ENCODE data around the gene AIMP2.
A peak's percentile ranks its signal among the peaks of the same experiment; 100 is the strongest.

The AIMP2 gene

DNA sequence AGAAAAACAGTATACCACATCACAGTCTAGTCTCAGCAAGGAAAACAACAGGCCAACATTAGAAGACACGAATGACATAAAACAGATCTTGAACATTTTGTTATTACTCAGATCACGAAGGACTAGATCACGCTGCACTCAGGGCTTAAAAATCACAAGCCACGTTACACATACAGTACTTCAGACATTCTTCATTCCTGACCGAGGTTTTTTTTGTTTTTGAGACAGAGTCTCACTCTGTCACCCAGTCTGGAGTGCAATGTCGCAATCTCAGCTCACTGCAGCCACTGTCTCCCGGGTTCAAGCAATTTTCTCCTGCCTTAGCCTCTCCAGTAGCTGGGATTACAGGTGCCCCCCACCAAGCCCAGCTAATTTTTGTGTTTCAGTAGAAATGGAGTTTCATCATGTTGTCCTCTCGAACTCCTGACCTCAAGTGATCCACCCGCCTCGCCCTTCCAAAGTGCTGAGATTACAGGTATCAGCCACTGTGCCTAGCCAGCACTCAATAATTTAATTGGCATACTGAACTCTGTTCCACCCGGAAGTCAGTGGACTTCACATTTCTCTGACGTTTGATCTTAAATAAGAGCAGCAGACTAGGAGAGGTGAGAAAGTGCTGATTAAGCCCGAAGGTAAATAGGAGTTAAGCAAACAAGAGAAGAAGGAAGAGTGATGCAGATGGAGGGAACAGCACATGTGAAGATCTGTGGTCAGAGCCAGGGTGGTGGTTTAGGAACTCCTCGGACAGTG is 3.5 kb downstream of the AIMP2 start:
- Histone ChIP-seq H3K4me1 (peaks cover 25% of the 10 kb centered on the region), H3K27ac (peak overlapping the region; percentile 46), H3K4me3 (ENCODE audit: low read depth, low read length) (no peak overlapping the region), H3K9ac (no peak overlapping the region), H3K79me2 (peaks cover 5% of the 10 kb centered on the region), H3K36me3 (ENCODE audit: control insufficient read depth, insufficient read depth, low read length) (no peaks in the 10 kb centered on the region), H3K4me2 (ENCODE audit: low read length) (no peak overlapping the region), H3K27me3 (ENCODE audit: control insufficient read depth, insufficient read depth, low read length) (no peaks in the 10 kb centered on the region), H2AFZ (no peak overlapping the region), H3K9me3 (ENCODE audit: control insufficient read depth, low read length) (no peaks in the 10 kb centered on the region)
- TF ChIP-seq, protein P1, sequence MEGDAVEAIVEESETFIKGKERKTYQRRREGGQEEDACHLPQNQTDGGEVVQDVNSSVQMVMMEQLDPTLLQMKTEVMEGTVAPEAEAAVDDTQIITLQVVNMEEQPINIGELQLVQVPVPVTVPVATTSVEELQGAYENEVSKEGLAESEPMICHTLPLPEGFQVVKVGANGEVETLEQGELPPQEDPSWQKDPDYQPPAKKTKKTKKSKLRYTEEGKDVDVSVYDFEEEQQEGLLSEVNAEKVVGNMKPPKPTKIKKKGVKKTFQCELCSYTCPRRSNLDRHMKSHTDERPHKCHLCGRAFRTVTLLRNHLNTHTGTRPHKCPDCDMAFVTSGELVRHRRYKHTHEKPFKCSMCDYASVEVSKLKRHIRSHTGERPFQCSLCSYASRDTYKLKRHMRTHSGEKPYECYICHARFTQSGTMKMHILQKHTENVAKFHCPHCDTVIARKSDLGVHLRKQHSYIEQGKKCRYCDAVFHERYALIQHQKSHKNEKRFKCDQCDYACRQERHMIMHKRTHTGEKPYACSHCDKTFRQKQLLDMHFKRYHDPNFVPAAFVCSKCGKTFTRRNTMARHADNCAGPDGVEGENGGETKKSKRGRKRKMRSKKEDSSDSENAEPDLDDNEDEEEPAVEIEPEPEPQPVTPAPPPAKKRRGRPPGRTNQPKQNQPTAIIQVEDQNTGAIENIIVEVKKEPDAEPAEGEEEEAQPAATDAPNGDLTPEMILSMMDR (IDR thresholded peaks at IDR 0.05) = no peak

DNA sequence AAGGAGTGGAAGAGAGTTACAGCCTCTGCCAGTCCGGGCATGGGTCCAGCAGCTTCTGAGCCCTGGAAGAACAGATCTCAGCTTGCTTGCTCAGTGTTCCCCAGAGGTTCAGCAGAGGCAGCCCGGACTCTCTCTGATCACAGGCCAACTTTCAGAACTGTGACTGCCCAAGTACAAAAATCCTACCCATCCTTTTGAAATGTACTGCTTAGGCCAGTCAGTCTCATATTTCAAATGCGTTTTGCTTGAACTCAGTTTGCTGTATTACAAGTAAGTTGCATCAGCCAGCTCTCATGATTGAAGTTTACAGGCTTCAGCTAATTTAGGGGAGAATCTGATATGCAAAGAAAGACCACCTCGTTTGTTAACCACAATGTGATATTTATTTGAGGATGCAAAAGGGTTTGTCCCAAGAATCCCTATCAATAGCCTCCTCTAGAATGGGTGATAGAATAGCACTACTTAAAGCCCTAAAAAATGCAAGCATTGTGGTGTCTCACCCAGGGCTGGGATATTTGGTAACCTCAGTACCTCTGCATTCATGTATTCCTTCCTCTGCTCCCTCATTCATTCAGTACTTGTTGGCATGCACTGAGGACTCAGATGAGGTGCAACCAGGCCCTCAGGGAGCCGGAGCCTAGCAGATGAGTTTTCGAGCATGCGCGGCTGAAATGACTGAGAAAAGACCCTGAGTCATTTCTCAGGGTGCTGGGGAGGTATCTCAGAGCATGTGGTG is 7.0 kb downstream of the AIMP2 start:
- no peaks in the 10 kb centered on the region for H3K36me3 ChIP-seq (ENCODE audit: control insufficient read depth, insufficient read depth, low read length)

DNA sequence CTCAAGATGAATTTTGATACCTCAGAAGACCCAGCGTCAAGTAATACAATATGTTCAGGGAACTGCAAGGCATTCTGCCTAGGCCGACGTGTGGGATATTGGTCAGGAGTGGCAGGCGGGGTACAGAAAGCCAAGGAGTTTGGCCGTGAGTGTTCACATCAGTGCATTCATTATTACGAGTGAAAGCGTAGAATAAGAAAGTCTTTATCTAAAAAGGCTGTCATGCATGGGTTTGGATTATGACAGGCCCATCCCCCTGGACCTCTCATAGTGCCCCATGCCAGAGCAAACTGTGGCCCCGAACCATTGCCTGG is 7.5 kb downstream of the AIMP2 start:
- no peaks in the 10 kb centered on the region for H3K36me3 ChIP-seq (ENCODE audit: control insufficient read depth, insufficient read depth, low read length)
- H3K4me2 ChIP-seq (ENCODE audit: low read length) = peak overlapping the region; percentile 51
- H2AFZ ChIP-seq = no peak overlapping the region
- H3K27me3 ChIP-seq (ENCODE audit: control insufficient read depth, insufficient read depth, low read length) = no peaks in the 10 kb centered on the region
- peak overlapping the region; percentile 92 for H3K27ac ChIP-seq
- no peaks in the 10 kb centered on the region for H3K9me3 ChIP-seq (ENCODE audit: control insufficient read depth, low read length)
- no peak overlapping the region for H3K9ac ChIP-seq
- TF ChIP-seq, protein P1 (IDR thresholded peaks at IDR 0.05) = no peak
- peak overlapping the region; percentile 27 for H3K4me3 ChIP-seq (ENCODE audit: low read depth, low read length)
- H3K79me2 ChIP-seq = peaks cover 5% of the 10 kb centered on the region
- peaks cover 40% of the 10 kb centered on the region for H3K4me1 ChIP-seq

More for the DNA sequence above, 7.0 kb downstream of the AIMP2 start:
- Histone ChIP-seq H3K4me2 (ENCODE audit: low read length) (peak overlapping the region; percentile 51), H3K79me2 (peaks cover 5% of the 10 kb centered on the region), H3K4me3 (ENCODE audit: low read depth, low read length) (peak overlapping the region; percentile 27), H3K27ac (peak overlapping the region; percentile 92), H3K27me3 (ENCODE audit: control insufficient read depth, insufficient read depth, low read length) (no peaks in the 10 kb centered on the region), H3K9ac (no peak overlapping the region), H3K9me3 (ENCODE audit: control insufficient read depth, low read length) (no peaks in the 10 kb centered on the region), H3K4me1 (peaks cover 40% of the 10 kb centered on the region), H2AFZ (peak overlapping the region; percentile 1)
- TF ChIP-seq, protein P1 (IDR thresholded peaks at IDR 0.05) = no peak

DNA sequence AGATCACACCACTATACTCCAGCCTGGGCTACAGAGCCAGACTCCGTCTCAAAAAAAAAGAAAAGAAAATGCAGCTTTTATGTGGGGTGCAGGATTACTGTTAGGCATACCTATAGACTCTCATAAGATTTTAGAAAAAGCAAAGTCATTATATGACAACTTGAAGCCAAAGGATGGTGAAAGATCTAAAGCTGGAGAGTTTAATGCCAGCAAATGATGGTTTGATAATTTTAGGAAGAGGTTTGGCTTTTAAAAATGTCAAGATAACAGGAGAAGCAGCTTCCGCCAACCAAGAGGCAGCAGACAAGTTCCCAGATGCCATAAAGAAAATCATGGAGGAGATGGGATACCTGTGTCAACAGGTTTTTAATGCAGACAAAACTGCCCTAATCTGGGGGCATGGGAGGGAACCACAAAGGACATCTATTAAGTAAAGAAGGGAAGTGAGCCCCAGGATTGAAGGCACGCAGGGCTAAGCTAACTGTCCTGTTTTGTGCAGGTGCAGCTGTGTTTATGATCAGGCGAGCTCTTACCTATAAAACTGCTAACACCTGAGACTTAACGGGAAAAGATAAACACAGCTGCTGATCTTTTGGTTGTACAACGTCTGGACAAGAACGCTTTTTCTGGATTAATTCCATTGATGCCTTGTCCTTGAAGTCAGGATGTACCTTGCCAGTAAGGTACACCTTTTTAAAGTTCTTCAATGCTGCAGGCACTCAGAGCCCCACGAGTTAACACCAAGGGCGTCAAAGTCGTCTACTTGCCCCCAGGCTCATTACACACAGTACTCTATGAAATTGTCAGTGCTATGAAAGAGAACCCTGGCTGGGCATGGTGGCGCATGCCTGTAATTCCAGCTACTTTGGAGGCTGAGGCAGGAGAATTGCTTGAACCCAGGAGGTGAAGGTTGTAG is 11.6 kb downstream of the AIMP2 start:
- peak overlapping the region; percentile 28 for H3K4me3 ChIP-seq (ENCODE audit: low read depth, low read length)
- peaks cover 6% of the 10 kb centered on the region for H3K79me2 ChIP-seq
- H3K27me3 ChIP-seq (ENCODE audit: control insufficient read depth, insufficient read depth, low read length) = no peaks in the 10 kb centered on the region
- H3K9me3 ChIP-seq (ENCODE audit: control insufficient read depth, low read length) = no peaks in the 10 kb centered on the region
- H3K4me2 ChIP-seq (ENCODE audit: low read length) = peak overlapping the region; percentile 54
- no peaks in the 10 kb centered on the region for H3K36me3 ChIP-seq (ENCODE audit: control insufficient read depth, insufficient read depth, low read length)
- H2AFZ ChIP-seq = no peak overlapping the region
- no peak overlapping the region for H3K9ac ChIP-seq
- peaks cover 28% of the 10 kb centered on the region for H3K4me1 ChIP-seq
- TF ChIP-seq, protein P1 (IDR thresholded peaks at IDR 0.05) = no peak
- H3K27ac ChIP-seq = peak overlapping the region; percentile 89
